MCF 10A (cell line): ENCODE data around the gene PDPN. TPM values are rescaled to one million over a fixed set of nuclear protein-coding genes. Genes with fewer than 3 reads are reported as not detected.

Experiments
- BruUV-seq: library from RNA; stranded (reverse); fragments of 400-500 nt; replicated peaks from 2 replicates; lab custom pipeline; 2021; lab: Mats Ljungman, UMichigan
- CTCF ChIA-PET: fragments of 300-600 bp; sonication (Branson Sonifier 250); formaldehyde crosslinking; extraction: SDS; loops from one replicate; lab custom pipeline; 2021; ENCODE audit warnings: antibody characterized with exemption, inconsistent platforms; lab: Yijun Ruan, JAX
- POLR2A ChIA-PET: fragments of 300-600, 350-650 bp; sonication (Branson Sonifier 250); formaldehyde crosslinking; extraction: SDS; loops from one replicate; lab custom pipeline; 2020; ENCODE audit warnings: antibody characterized with exemption, inconsistent platforms; lab: Yijun Ruan, JAX
- DNase-seq: peaks from one replicate; pipeline ENCODE4 v3.0.0-alpha.2; 2018; ENCODE audit not compliant: unreplicated experiment
- H3K27ac Mint-ChIP-seq: one replicate; pipeline ENCODE4 v1.8.0; 2022; ENCODE audit warnings: mild to moderate bottlenecking, low read depth, mixed read lengths; ENCODE audit not compliant: unreplicated experiment
- H3K27me3 Mint-ChIP-seq: one replicate; pipeline ENCODE4 v1.8.0; 2022; ENCODE audit warnings: mixed read lengths; ENCODE audit not compliant: insufficient read depth, unreplicated experiment
- H3K36me3 Mint-ChIP-seq: one replicate; pipeline ENCODE4 v1.8.0; 2022; ENCODE audit warnings: mild to moderate bottlenecking, moderate library complexity, mixed read lengths; ENCODE audit not compliant: insufficient read depth, unreplicated experiment
- H3K4me1 Mint-ChIP-seq: one replicate; pipeline ENCODE4 v1.8.0; 2022; ENCODE audit warnings: mixed read lengths; ENCODE audit not compliant: insufficient read depth, unreplicated experiment
- H3K4me3 Mint-ChIP-seq: one replicate; pipeline ENCODE4 v1.8.0; 2022; ENCODE audit warnings: mild to moderate bottlenecking, moderate library complexity, mixed read lengths; ENCODE audit not compliant: unreplicated experiment
- H3K9me3 Mint-ChIP-seq: one replicate; pipeline ENCODE4 v1.8.0; 2022; ENCODE audit warnings: mixed read lengths; ENCODE audit not compliant: unreplicated experiment
- CTCF ChIP-seq: fragments of 200-600 bp; IDR thresholded peaks from one replicate; pipeline ENCODE4 v1.8.0; 2022; ENCODE audit warnings: antibody characterized with exemption, mild to moderate bottlenecking; ENCODE audit not compliant: unreplicated experiment
- intact Hi-C: fragments of 100-400 bp; cut with micrococcal nuclease; formaldehyde crosslinking; loops from 2 replicates; pipeline ENCODE4 v1.14.1; 2022
- total RNA-seq: library from RNA; stranded (reverse); gene quantifications from 2 replicates; pipeline ENCODE4 v1.2.3, GENCODE V29; 2022

Gene PDPN
- total RNA-seq, 1 experiment from 2014 or later: 35.1 TPM

- ChIA-PET POLR2A (interaction anchor here (0.7 to 3.6 kb wide), 4 partner anchors 12 to 81 kb away, joined by 4 to 18 read pairs (median 6); no protein-coding TSS in a partner anchor), CTCF (interaction anchor here (0.5 kb wide), 1 partner anchor 78 kb away, joined by 3 read pairs; no protein-coding TSS in a partner anchor)
- Mint-ChIP-seq H3K36me3 (peaks cover 19% of the 10 kb centered on the region), H3K4me3 (peak overlapping the region; percentile 85), H3K27ac (no peak overlapping the region), H3K27me3 (no peaks in the 10 kb centered on the region), H3K4me1 (peaks cover 9% of the 10 kb centered on the region), H3K9me3 (no peaks in the 10 kb centered on the region)
- no peak for TF ChIP-seq CTCF
- no TSS peak for BruUV-seq
- DNase-seq: no peak
- intact Hi-C loops: no loop called here
Observed at GRCh38 chr1:13582713-13583443, 754 bp upstream of the PDPN start.

- H3K27me3 Mint-ChIP-seq: no peaks in the 10 kb centered on the region
- DNase-seq: peak; percentile 52
- peak overlapping the region; percentile 85 for H3K4me3 Mint-ChIP-seq
- peaks cover 22% of the 10 kb centered on the region for H3K36me3 Mint-ChIP-seq
- POLR2A ChIA-PET: interaction anchor here (0.7 to 3.6 kb wide), 8 partner anchors 9 to 108 kb away, joined by 3 to 53 read pairs (median 16); no protein-coding TSS in a partner anchor
- H3K9me3 Mint-ChIP-seq: no peaks in the 10 kb centered on the region
- peaks cover 15% of the 10 kb centered on the region for H3K4me1 Mint-ChIP-seq
- intact Hi-C loops: loop anchor here (1.0 kb wide), 1 partner anchor 36 kb away; no protein-coding TSS in a partner anchor
- no peak for TF ChIP-seq CTCF
- CTCF ChIA-PET: interaction anchor here (1.6 kb wide), 1 partner anchor 16 kb away, joined by 4 read pairs; no protein-coding TSS in a partner anchor
- BruUV-seq: TSS peak; percentile 46
- peak overlapping the region; percentile 89 for H3K27ac Mint-ChIP-seq
Observed at GRCh38 chr1:13583966-13584791, 547 bp downstream of the PDPN start.

GRCh38 chr1:13584876-13585611, 1.4 kb downstream of the PDPN start:
- H3K27me3 Mint-ChIP-seq: no peaks in the 10 kb centered on the region
- no peak for DNase-seq
- H3K4me3 Mint-ChIP-seq: peak overlapping the region; percentile 85
- H3K36me3 Mint-ChIP-seq: peaks cover 22% of the 10 kb centered on the region
- intact Hi-C loops: loop anchor here (1.0 kb wide), 1 partner anchor 35 kb away; no protein-coding TSS in a partner anchor
- ChIA-PET POLR2A (interaction anchor here (0.8 to 3.6 kb wide), 8 partner anchors 9 to 78 kb away, joined by 3 to 53 read pairs (median 16); no protein-coding TSS in a partner anchor), CTCF (interaction anchor here (0.6 to 1.6 kb wide), 2 partner anchors 15 to 126 kb away, joined by 3 to 4 read pairs; no protein-coding TSS in a partner anchor)
- BruUV-seq: TSS peak; percentile 23
- H3K9me3 Mint-ChIP-seq: no peaks in the 10 kb centered on the region
- peak overlapping the region; percentile 89 for H3K27ac Mint-ChIP-seq
- TF ChIP-seq CTCF: no peak
- H3K4me1 Mint-ChIP-seq: peaks cover 21% of the 10 kb centered on the region
